DND-41 (cell line): ENCODE data around the gene CHRNA9.
A peak's percentile ranks its signal among the peaks of the same experiment; 100 is the strongest.

Experiments
- ATAC-seq: fragments of 200-7000 bp; cut with Tn5 transposase; 3 replicates; pipeline ENCODE4 v1.9.1; 2021; ENCODE audit warnings: low read depth; ENCODE audit not compliant: insufficient read depth
- DNase-seq: peaks from one replicate; pipeline ENCODE4 v3.0.0-alpha.2; 2020
- H2AFZ ChIP-seq: 2 replicates; pipeline ENCODE4 v1.6.0; 2012; ENCODE audit warnings: low read depth, low read length
- H3K27ac ChIP-seq: 2 replicates; pipeline ENCODE4 v1.5.1; 2012; ENCODE audit warnings: low read length, inconsistent platforms
- H3K27me3 ChIP-seq: fragments of 200-600 bp; sonication (generic); 2 replicates; pipeline ENCODE4 v1.6.0; 2012; ENCODE audit warnings: low read length, mild to moderate bottlenecking, inconsistent platforms; ENCODE audit not compliant: insufficient read depth, poor library complexity
- H3K36me3 ChIP-seq: 2 replicates; pipeline ENCODE4 v1.5.1; 2012; ENCODE audit warnings: low read length, inconsistent platforms; ENCODE audit not compliant: insufficient read depth
- H3K4me1 ChIP-seq: 2 replicates; pipeline ENCODE4 v1.5.1; 2012; ENCODE audit warnings: mild to moderate bottlenecking, low read length; ENCODE audit not compliant: insufficient read depth
- H3K4me2 ChIP-seq: 2 replicates; pipeline ENCODE4 v1.6.0; 2012; ENCODE audit warnings: mild to moderate bottlenecking, moderate library complexity, low read length, inconsistent platforms; ENCODE audit not compliant: insufficient read depth
- H3K4me3 ChIP-seq, 2 experiments: fragments of 200-600 bp in 1 of 2; shearing (Covaris generic) in 1 of 2; 2 replicates each; pipeline ENCODE4 v1.5.1; 2012 to 2016; ENCODE audit warnings: inconsistent platforms in 2 of 2, low read length in 2 of 2, mild to moderate bottlenecking in 2 of 2, low read depth in 1 of 2, moderate library complexity in 1 of 2
- H3K79me2 ChIP-seq: 2 replicates; pipeline ENCODE4 v1.6.0; 2012; ENCODE audit warnings: low read length, inconsistent platforms; ENCODE audit not compliant: insufficient read depth
- H3K9ac ChIP-seq: 2 replicates; pipeline ENCODE4 v1.6.0; 2012; ENCODE audit warnings: low read depth, mild to moderate bottlenecking, inconsistent platforms, low read length, moderate library complexity
- H3K9me3 ChIP-seq: 2 replicates; pipeline ENCODE4 v1.5.1; 2012; ENCODE audit warnings: low read length, moderate library complexity, mild to moderate bottlenecking, inconsistent platforms; ENCODE audit not compliant: insufficient read depth, severe bottlenecking
- H4K20me1 ChIP-seq: 2 replicates; pipeline ENCODE4 v1.6.0; 2012; ENCODE audit warnings: low read length; ENCODE audit not compliant: insufficient read depth
- EZH2 ChIP-seq: IDR thresholded peaks from 3 replicates; pipeline ENCODE4 v1.6.1; 2012; ENCODE audit warnings: borderline replicate concordance, low read depth, mild to moderate bottlenecking, moderate library complexity, low read length, inconsistent platforms; ENCODE audit not compliant: severe bottlenecking
- TF ChIP-seq, protein P1 (sequence below): IDR thresholded peaks from 2 replicates; pipeline ENCODE4 v1.5.1; 2012; ENCODE audit warnings: borderline replicate concordance, low read length, moderate library complexity, mild to moderate bottlenecking; ENCODE audit not compliant: poor library complexity, severe bottlenecking; ENCODE audit errors: extremely low read depth

Gene CHRNA9

DNA sequence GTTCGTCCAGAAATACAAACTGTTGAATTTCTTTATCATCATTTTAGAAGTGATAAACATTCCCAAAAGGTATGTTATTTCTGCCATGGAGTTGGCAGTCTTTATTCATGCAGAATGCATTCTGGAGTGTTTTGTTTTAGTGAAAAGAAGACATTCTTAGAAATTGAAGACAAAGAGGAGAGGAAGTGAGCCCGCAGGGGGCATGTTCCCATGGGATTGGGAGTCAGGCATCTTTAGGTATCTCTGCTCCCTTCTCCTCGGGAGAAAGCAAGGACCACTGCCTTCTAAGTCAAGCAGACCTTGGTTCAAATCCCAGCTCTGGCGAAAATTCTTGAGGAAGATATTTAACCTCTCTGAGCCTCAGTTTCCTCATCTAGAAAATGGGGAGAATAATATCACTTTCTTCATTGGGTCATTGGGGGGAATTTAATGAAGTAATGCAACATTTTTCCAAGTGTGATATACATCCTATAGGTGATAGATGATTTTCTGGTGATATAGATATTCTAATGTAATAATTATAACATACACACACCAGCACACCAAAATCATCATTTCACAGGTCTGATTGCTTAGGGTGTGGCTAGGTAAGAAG is 26.5 kb upstream of the CHRNA9 start:
- H3K4me1 ChIP-seq: peaks cover 75% of the 10 kb centered on the region
- DNase-seq (no peak), ATAC-seq (no peak)
- no peaks in the 10 kb centered on the region for H3K9me3 ChIP-seq
- H3K79me2 ChIP-seq: peaks cover 31% of the 10 kb centered on the region
- H3K36me3 ChIP-seq: no peaks in the 10 kb centered on the region
- H3K27ac ChIP-seq: peak overlapping the region; percentile 89
- H4K20me1 ChIP-seq: no peaks in the 10 kb centered on the region
- H3K4me3 ChIP-seq: peak overlapping the region in 1 of 2 experiments; percentile 50; a peak in 2 of 4 replicates
- no peaks in the 10 kb centered on the region for H3K27me3 ChIP-seq
- H3K4me2 ChIP-seq: peak overlapping the region; percentile 67
- TF ChIP-seq EZH2: no peak
- TF ChIP-seq, protein P1, sequence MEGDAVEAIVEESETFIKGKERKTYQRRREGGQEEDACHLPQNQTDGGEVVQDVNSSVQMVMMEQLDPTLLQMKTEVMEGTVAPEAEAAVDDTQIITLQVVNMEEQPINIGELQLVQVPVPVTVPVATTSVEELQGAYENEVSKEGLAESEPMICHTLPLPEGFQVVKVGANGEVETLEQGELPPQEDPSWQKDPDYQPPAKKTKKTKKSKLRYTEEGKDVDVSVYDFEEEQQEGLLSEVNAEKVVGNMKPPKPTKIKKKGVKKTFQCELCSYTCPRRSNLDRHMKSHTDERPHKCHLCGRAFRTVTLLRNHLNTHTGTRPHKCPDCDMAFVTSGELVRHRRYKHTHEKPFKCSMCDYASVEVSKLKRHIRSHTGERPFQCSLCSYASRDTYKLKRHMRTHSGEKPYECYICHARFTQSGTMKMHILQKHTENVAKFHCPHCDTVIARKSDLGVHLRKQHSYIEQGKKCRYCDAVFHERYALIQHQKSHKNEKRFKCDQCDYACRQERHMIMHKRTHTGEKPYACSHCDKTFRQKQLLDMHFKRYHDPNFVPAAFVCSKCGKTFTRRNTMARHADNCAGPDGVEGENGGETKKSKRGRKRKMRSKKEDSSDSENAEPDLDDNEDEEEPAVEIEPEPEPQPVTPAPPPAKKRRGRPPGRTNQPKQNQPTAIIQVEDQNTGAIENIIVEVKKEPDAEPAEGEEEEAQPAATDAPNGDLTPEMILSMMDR: no peak
- H3K9ac ChIP-seq: peak overlapping the region; percentile 44
- H2AFZ ChIP-seq: peak overlapping the region; percentile 30; the same call in 1 of the 2 replicates

DNA sequence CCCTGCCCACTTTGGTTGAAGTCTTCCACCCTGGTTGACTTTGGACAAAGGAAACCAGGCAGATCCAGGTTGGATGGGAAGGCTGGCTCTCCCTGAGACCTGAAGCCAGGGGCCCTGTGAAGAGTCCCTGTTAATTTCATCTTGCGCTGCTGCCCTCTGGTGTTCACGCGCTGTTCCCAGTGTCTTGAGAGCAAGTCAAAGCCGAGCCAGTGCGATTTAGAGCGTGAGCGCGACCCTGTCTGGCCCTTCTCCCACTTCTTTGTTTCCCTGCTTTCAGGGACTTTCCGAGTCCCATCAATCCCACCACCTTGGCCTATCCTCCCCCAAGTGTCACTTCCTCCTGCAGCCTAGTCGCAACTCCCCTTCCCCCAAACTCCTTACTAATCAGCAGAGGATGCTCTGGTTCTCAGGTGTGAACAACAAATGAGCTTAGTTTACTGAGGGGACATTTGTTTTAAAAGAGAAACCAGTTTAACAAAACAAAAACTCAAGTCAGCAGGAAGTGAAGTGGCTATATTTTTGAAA is 25.8 kb upstream of the CHRNA9 start:
- no peaks in the 10 kb centered on the region for H4K20me1 ChIP-seq
- peak overlapping the region; percentile 86 for H2AFZ ChIP-seq
- no peak for TF ChIP-seq EZH2
- TF ChIP-seq, protein P1: peak; percentile 99
- H3K4me3 ChIP-seq: peak overlapping the region in 1 of 2 experiments; percentile 50; a peak in 2 of 4 replicates
- DNase-seq (peak; percentile 92), ATAC-seq (peak; percentile 82)
- peak overlapping the region; percentile 44 for H3K9ac ChIP-seq
- H3K27me3 ChIP-seq: no peaks in the 10 kb centered on the region
- H3K36me3 ChIP-seq: no peaks in the 10 kb centered on the region
- H3K27ac ChIP-seq: peak overlapping the region; percentile 89
- H3K9me3 ChIP-seq: no peaks in the 10 kb centered on the region
- H3K4me1 ChIP-seq: peaks cover 68% of the 10 kb centered on the region
- H3K79me2 ChIP-seq: peaks cover 27% of the 10 kb centered on the region
- H3K4me2 ChIP-seq: peak overlapping the region; percentile 67

DNA sequence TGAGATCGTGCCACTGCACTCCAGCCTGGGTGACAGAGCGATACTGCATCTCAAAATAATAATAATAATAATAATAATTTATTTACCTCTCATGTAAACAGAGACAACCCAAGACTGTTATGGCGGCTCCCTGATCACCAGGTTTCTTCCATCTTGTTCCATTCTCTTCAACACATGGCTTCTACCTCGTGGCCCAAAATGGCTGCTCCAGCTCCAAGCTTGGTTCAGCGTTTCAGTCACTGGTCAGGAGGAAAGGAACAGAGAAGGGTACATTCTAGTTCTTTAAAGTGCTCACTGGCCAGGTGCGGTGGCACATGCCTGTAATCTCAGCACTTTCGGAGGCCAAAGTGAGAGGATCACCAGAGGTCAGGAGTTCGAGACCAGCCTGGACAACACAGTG is 24.9 kb upstream of the CHRNA9 start:
- Histone ChIP-seq H3K27ac (no peak overlapping the region), H3K4me3 (no peak overlapping the region), H3K4me1 (peaks cover 59% of the 10 kb centered on the region), H4K20me1 (no peaks in the 10 kb centered on the region), H2AFZ (no peak overlapping the region), H3K79me2 (peaks cover 18% of the 10 kb centered on the region), H3K36me3 (no peaks in the 10 kb centered on the region), H3K9ac (no peak overlapping the region), H3K27me3 (no peaks in the 10 kb centered on the region), H3K4me2 (no peak overlapping the region), H3K9me3 (no peaks in the 10 kb centered on the region)
- no peak for ATAC-seq
- TF ChIP-seq EZH2: no peak
- TF ChIP-seq, protein P1: no peak
- DNase-seq: no peak
